ENCODE measurements around the gene KRT71.

KRT71 gene

DNA sequence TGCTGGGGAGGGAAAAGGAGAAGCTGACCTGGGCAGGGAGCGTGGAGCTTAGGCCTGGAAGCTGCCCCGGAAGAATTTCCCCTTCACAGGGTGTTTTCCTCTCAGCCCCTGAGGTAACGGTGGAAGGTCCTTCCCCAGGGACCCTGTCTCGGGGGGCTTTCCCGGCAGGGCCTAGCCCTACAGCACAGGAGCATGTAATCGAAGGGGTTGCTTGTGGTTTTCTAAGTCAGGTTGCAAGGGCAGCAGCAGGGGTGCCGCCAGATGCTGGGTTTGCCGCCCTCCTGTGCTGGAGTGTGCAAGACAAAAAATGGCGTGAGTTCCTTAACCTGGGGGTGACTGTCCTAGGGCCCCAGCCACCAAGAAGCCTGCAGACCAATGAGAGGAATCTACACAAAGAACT, 22.3 kb upstream of the KRT71 start:
- DNase-seq (ENCODE audit: low spot score) = no peak

- DNase-seq (ENCODE audit: low spot score) = no peak
Observed at GRCh38 chr12:52573743-52574142, 20.8 kb upstream of the KRT71 start, which contains the start of gene KRT74. Gene KRT74 (minus strand): TSS chr12:52573843. CDS start chr12:52573777, 66 bp downstream.

DNA sequence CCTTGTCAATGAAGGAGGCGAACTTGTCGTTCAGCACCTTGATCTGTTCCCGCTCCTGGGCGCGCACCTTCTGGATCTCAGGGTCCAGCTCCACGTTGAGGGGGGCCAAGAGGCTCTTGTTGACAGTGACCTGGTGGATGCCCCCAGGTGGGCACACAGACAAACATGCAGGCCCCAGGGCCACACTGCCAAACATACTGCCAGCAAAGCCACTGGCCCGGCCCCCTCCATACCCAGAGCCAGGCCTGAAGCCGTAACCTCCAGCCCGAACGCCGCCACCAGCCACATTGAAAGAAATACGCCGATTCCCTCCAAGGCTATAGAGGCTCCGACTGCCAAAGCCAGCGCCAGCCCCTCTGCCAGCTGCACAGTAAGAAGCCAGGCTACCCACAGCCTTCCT, 20.4 kb upstream of the KRT71 start:
- DNase-seq (ENCODE audit: low spot score) = no peak

GRCh38 chr12:52570511-52570910, 17.6 kb upstream of the KRT71 start:
- DNase-seq (ENCODE audit: low spot score) = no peak

- no peak for DNase-seq (ENCODE audit: low spot score)
Observed at GRCh38 chr12:52568111-52568510, 15.2 kb upstream of the KRT71 start.

- peak; percentile 71 for DNase-seq (ENCODE audit: low spot score)
Observed at GRCh38 chr12:52566847-52567291, 13.9 kb upstream of the KRT71 start.

- no peak for DNase-seq (ENCODE audit: low spot score)
Observed at GRCh38 chr12:52564582-52564981, 11.6 kb upstream of the KRT71 start.

DNA sequence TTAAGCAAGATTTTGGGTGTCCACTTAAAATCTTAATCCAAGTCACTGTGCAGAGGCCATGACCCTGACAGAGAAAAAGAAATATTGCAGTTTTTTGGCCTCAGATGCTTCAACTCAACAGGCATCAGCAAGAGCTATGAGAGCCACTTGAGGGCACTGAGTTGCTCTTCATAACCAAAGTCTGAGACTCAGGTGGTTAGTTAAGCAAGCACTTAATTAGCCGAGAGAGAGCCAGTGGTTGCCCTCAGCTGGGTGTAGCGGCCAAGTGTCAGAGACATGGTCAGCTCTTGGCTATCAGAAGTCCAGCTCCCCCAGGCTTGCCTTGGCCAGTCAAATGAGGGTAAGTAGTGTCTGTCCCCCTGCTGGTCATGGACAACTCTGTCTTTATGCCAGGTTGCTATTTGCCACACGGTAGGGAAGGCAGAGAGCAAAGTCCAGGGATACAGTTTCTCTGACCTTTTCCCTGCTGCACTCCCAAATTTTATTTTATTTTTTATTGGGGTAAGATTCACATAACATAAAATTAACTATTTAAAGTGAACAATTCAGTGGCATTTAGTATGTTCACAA, 9.0 kb upstream of the KRT71 start:
- DNase-seq (ENCODE audit: low spot score) = no peak

- no peak for DNase-seq (ENCODE audit: low spot score)
Observed at GRCh38 chr12:52559979-52560378, 7.0 kb upstream of the KRT71 start.

GRCh38 chr12:52558781-52559445, 6.0 kb upstream of the KRT71 start:
- no peak for DNase-seq (ENCODE audit: low spot score)

DNA sequence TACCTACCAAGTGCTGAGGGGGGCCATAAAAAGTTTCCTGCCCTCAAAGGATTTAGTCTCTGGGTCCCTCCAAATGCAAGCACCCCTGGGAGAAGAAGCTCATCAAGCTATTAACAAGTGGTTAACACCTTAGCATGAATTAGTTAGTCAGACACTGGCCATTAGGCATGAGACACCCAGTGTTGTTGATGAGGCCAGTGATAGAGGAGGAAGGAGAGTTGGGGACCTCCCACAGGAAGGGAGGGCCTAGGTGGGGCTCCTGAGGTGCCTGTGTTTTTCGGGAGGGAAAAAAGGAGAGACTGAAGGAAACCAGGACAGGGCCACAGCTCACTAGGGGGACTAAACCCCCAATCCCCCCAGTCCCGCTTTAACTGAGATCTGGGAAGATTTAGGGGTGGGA, 4.5 kb upstream of the KRT71 start:
- no peak for DNase-seq (ENCODE audit: low spot score)

GRCh38 chr12:52555577-52555976, 2.6 kb upstream of the KRT71 start:
- DNase-seq (ENCODE audit: low spot score) = peak; percentile 20

DNA sequence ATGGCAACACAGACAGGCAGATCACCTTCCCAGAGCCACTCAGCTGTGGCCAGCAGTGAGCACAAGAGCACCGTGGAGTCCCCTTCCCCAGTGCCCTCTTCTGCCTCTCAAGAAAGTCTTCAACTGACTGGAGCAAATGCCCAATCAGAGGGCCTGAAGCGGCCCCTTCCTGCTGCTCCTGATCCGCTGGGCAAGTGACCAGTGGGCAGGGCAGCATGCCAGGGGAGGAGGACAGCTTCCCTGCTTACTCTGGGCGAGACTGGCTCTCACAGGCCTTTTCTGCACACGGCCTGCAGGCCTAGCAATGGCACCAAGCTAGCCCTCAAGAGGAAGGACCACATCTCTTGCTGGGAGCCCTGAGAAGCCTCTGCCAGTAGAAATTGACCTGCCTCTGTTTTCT, 890 bp downstream of the KRT71 start:
- DNase-seq (ENCODE audit: low spot score) = no peak

DNA sequence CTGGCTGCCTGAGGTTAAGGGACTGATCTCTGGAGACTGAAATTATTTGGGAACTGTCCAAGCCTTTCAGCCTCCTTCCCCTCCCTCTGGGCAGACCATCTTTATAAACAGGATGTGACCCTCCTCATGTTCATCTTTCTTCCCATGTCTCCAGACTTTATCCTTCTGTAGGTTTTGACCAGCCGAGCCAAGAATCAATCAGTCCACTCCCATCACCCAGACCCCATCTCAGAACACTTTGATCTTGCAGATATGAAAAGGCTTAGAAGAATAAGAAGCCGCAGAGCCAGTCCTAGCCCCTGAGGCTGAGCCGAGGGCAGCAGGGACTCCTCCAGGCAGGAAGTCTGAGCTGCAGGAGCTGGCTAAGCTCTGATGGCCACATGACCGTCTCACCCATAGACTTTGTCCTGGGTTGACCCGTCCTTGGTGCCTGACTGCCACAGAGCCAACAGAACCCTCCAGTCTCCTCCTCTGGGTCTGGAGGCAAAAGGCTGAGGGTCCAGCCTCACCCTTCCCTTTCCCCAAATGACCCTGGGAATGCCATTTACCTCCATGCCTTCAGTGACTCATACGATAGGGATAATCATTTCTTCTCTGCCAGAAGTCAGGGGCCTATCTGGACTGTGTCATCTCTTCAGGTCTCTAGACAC, 1.6 kb downstream of the KRT71 start:
- no peak for DNase-seq (ENCODE audit: low spot score)

DNA sequence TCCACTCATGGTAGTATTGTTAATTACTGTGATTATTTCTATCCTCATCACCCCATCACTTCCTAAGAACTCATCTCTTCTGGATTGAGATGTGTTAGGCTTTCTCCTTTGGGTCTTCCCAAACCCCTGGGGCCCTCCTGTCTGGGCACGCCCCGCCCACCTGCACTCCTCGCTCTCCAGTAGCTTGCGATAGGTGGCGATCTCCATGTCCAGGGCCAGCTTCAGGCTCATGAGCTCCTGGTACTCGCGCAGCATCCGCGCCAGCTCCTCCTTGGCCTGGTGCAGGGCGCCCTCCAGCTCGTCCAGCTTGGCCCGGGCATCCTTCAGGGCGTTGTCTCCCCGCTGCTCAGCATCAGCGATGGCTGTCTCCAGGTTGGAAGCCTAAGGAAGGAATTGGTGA, 6.8 kb downstream of the KRT71 start:
- no peak for DNase-seq (ENCODE audit: low spot score)

DNA sequence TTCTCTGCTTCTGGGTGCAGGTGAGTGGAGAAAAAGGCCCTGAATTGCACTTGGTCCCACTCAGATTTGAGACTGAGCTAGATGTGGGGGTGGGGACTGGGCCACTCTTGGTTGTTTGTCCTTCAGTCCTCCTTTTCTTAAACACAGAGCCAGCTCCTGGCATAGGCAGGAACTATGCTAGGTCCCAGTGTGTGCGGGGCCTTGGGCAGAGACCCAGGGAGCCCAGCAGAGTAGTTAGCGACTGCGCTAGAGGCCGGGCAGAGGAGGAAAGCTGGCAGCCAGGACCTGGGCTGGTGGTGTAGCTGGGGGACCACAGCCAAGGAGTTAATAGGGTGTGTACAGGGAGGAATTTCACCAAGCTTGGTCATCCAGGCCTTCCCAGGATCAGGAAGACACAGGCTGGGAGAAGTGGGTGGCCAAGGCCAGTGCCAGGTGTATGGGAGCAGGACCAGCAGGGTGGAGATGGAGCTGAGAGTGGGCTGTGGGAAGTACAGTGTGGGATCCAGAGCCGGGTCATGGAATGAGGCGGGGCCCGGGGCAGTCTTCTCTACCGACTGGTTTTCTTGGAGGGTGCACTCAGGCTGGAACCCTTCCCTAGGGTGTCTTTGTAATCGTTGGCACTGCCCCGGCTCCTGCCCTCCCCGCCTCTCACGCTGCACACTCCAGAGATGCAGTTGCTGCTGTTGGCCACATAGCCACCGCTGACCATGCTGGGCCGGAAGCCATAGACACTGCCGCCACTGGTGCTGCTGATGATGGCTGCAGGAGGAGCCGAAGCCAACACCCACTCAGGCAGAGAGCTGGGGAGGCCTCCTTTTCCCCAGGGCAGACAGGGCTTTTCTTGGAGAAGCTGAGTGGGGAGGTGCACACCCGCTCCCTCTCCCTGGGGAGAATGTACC, 8.7 kb downstream of the KRT71 start:
- no peak for DNase-seq (ENCODE audit: low spot score)

DNA sequence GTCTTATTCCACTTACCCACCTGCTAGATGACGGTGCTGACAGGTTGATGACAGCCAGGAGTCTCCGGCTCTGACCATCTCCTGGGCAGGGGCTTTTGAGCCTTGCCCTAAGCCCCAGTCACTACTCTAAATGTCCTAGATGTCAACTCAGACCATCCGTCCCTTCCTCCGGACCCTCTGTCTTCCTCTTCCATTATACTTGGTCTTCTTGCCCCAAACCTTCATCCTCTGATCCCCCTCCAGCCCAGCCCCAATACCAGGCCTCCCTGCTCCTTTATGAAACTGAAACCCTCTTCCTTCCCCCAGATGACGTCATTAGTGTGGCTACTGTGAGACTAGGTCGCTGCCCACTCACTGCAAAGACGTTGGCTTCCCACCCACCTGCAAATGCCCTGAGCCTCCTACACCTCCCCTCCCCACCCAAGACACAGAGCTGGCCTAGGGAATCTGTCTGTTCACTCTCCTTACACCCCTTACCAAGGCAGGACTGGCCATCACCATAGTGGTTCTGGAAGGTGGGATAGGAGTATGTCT, 10.1 kb downstream of the KRT71 start:
- DNase-seq (ENCODE audit: low spot score) = no peak

- no peak for DNase-seq (ENCODE audit: low spot score)
Observed at GRCh38 chr12:52542157-52542556, 10.8 kb downstream of the KRT71 start.

DNA sequence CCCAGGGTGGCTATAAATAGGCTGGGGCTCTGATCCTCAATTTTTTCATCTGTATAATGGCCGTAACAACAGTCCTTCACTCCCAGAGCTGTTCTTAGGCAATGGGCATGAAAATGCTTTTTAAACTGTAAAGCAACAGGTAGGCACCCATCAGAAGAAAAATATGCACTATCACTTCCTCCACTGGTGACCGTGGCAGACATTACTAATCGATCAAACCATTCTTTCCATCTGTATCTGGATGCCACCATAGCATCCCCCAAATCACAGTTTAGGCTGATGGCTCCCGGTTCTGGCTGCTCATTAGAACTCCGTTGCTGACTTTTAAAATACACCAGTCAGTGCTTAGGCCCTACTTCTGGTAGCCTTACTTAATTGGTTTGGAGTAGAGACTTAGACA, 11.2 kb downstream of the KRT71 start:
- no peak for DNase-seq (ENCODE audit: low spot score)

DNA sequence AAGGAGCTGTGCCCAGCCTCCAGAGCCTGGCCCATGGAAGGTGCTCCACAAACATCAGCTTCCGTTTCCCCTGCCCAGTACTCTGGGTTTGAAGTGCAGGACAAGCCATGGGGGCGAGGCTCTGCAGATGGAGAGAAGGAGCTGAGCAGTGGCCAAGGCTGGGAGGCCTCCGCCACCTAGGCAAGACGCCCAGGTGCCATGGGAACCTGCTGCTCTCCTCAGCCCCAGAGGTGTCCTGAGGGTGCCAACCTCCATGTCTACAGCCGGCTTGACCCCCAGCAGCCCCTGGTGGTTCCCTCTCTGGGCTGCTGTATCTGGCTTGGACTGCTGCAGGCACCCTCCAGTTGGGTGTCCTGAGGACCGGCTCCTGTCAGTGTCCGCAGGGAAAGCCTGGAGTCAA, 12.4 kb downstream of the KRT71 start:
- DNase-seq (ENCODE audit: low spot score) = no peak

GRCh38 chr12:52539821-52540173, 13.1 kb downstream of the KRT71 start:
- no peak for DNase-seq (ENCODE audit: low spot score)

DNA sequence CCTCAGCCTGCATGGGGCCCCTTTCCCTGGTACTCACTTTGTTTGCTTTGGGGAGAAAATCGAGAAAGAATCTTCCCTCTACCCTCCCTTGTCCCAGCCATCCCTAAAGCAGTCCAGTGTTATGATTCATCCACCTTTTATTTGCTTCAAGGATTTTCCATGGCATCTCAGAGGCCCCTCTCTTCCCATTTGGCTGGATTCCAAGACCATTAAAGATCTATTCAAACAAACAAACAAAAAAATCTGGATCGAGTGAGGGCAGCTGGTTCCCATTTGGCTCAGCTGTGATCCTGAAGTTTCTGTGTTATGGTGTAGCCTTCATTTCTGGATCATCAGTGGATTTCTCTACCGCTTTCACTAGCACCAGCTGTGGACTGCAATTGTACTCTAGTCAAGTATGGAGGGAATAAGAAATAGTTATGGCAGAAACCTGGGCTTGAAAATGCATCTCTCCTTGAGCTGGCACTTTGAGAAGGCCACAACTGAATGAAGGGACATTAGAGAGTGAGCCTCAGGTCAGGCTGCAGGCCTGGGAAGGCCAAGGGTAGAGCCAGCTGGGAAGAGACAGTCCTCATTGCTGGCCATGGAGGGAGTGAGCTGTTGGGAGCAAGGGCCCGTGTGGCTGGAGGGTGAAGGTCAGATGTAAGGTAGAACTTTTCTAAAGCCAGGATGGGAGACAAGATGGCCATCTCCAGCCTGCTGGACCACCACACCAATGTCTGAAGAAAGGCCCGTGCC, 13.7 kb downstream of the KRT71 start:
- no peak for DNase-seq (ENCODE audit: low spot score)

Data from CD4-positive, alpha-beta T cell treated with Interleukin-15 for 4 hours (primary cell).